ENCODE measurements around the gene LOC101059915.
"Not testable (repeated sequence)": the region's sequence is repeated elsewhere in the genome, so short reads cannot be mapped to it uniquely, and the experiment has no call there.

LOC101059915 gene

GRCh38 chrX:71716323-71716722, 49.0 kb downstream of the LOC101059915 start:
- H3K4me3 ChIP-seq (ENCODE audit: low read length); DNase-seq (ENCODE audit: low read depth): not testable (repeated sequence)

- not testable (repeated sequence) for H3K4me3 ChIP-seq (ENCODE audit: low read length); DNase-seq (ENCODE audit: low read depth)
These were observed 50.8 kb downstream of the LOC101059915 start, which contains the start of gene CXorf49 for GRCh38 chrX:71718185-71718584. TSS of gene CXorf49 (minus strand) at chrX:71718285. CDS start at chrX:71718151, 134 bp downstream.

GRCh38 chrX:71719195-71719594, 51.8 kb downstream of the LOC101059915 start:
- not testable (repeated sequence) for DNase-seq (ENCODE audit: low read depth)

GRCh38 chrX:71720289-71720886, 53.0 kb downstream of the LOC101059915 start:
- H3K4me3 ChIP-seq (ENCODE audit: low read length) = not testable (repeated sequence)

More at GRCh38 chrX:71719195-71719594, 51.8 kb downstream of the LOC101059915 start:
- H3K4me3 ChIP-seq (ENCODE audit: low read length) = not testable (repeated sequence)

More at GRCh38 chrX:71720289-71720886, 53.0 kb downstream of the LOC101059915 start:
- DNase-seq (ENCODE audit: low read depth) = not testable (repeated sequence)
